Body of pancreas (tissue), 4 donors: ENCODE results near the gene GATA5. TPM values are rescaled to one million over a fixed set of nuclear protein-coding genes. Genes with fewer than 3 reads are reported as not detected.

Experiments
- ATAC-seq: fragments of 150-250 bp; one replicate; pipeline ENCODE4 v1.9.1; 2016
- DNase-seq, 4 donors: peaks; one replicate each; pipeline ENCODE4 v3.0.0-alpha.2; 2019
- H3K27ac ChIP-seq, 4 donors: fragments of 200-600 bp; sonication (generic); 1 replicate in 3 of 4; 2 replicates in 1 of 4; pipeline versions ENCODE4 v1.5.1 to v1.6.1; 2016 to 2019; ENCODE audit warnings: mild to moderate bottlenecking in 1 of 4, mixed read lengths in 1 of 4, moderate library complexity in 1 of 4
- H3K27me3 ChIP-seq, 2 donors: fragments of 200-600 bp; sonication (generic); one replicate each; pipeline ENCODE4 v1.6.0; 2016; ENCODE audit warnings: mild to moderate bottlenecking in 1 of 2
- H3K36me3 ChIP-seq, 2 donors: fragments of 200-600 bp; sonication (generic); replicated peaks in 1 of 2; 2 replicates each; pipeline ENCODE4 v1.5.1; 2016; ENCODE audit warnings: low read depth in 2 of 2; ENCODE audit not compliant: insufficient read depth in 1 of 2
- H3K4me1 ChIP-seq: fragments of 200-600 bp; sonication (generic); one replicate; pipeline ENCODE4 v1.6.0; 2016
- H3K4me3 ChIP-seq, 2 donors: fragments of 200-600 bp; sonication (generic); 1 replicate in 1 of 2; 2 replicates in 1 of 2; pipeline ENCODE4 v1.5.1; 2016 to 2019
- H3K9me3 ChIP-seq, 3 donors: fragments of 200-600 bp; sonication (generic); 1 replicate in 2 of 3; 2 replicates in 1 of 3; pipeline ENCODE4 v1.5.1; 2016
- POLR2A ChIP-seq, 3 donors: fragments of 450-650 bp; IDR thresholded peaks; one replicate each; pipeline ENCODE4 v1.6.1; 2016; ENCODE audit warnings: antibody characterized with exemption in 3 of 3, mild to moderate bottlenecking in 2 of 3
- WGBS, 2 donors: methylation state at CpG; one replicate each; pipeline ENCODE4 v1.1.5; 2017; 5-methylcytosine and 5-hydroxymethylcytosine counted together
- intact Hi-C: fragments of 100-400 bp; cut with DNase I; formaldehyde crosslinking; loops from one replicate; pipeline ENCODE4 v1.15.1; 2023
- total RNA-seq, 2 donors: library from RNA; depleted of rRNA; stranded (reverse); fragments of >200 nt; gene quantifications; one replicate each; pipeline ENCODE4 v1.1.0, GENCODE V29; 2016
- TF ChIP-seq, protein P1 (sequence below), 7 experiments: fragments of 450-650 bp in 4 of 7; fragments of 200-600 bp in 3 of 7; sonication (generic) in 3 of 7; IDR thresholded peaks; one replicate each; pipeline ENCODE4 v1.5.1; 2016 to 2019; ENCODE audit warnings: antibody characterized with exemption in 7 of 7

GATA5 gene
- total RNA-seq, 2 donors from 2014 or later: not detected

DNA sequence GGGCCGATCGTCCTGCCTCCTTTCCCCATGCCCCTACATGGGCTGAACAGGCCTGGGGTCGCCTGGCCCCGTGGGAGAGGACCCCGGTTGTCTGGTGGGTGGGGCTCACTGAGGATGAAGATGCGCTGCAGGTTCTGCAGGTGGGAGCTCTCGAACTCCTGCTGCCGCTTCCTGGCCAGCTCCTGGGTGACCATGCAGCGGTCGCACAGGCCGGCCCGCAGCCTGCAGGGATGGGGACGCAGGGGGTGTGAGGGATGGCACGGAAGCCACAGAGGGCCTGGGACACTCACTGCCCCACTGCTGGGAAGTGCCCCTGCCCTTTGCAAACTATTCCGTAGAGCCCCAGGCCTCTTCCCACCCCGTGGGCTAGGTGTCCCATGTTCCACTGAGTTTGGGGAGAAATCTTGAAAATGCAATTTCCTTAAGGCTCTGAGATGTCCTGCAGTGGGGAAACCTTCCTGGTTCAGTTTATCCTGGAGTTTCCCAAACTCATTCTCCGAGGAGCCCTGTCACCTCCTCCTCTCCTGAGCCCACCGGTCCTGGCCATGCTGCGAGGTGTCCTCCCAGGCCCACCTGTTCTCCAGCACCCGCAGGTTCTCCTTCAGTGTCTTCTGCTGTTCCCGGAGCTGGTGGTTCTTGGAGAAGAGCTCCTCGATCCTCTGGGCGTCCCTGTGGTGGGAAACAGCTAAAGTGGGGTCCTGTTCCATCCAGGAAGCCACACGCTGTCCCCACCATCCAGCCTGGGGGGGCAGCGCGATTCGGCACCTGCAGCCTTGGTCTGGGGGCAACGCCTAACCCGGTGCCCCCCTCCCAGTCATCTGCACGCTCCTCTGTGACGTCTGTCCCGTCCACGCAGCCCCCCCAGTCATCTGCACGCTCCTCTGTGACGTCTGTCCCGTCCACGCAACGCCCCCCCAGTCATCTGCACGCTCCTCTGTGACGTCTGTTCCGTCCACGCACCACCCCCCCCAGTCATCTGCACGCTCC is 58.9 kb downstream of the GATA5 start:
- intact Hi-C loops: no loop called here
- DNase-seq (no peak), ATAC-seq (no peak)
- H3K36me3 ChIP-seq: no peaks in the 10 kb centered on the region
- no peaks in the 10 kb centered on the region for H3K9me3 ChIP-seq
- no peak overlapping the region for H3K27ac ChIP-seq
- peaks cover 2% of the 10 kb centered on the region for H3K4me1 ChIP-seq
- TF ChIP-seq, protein P1, sequence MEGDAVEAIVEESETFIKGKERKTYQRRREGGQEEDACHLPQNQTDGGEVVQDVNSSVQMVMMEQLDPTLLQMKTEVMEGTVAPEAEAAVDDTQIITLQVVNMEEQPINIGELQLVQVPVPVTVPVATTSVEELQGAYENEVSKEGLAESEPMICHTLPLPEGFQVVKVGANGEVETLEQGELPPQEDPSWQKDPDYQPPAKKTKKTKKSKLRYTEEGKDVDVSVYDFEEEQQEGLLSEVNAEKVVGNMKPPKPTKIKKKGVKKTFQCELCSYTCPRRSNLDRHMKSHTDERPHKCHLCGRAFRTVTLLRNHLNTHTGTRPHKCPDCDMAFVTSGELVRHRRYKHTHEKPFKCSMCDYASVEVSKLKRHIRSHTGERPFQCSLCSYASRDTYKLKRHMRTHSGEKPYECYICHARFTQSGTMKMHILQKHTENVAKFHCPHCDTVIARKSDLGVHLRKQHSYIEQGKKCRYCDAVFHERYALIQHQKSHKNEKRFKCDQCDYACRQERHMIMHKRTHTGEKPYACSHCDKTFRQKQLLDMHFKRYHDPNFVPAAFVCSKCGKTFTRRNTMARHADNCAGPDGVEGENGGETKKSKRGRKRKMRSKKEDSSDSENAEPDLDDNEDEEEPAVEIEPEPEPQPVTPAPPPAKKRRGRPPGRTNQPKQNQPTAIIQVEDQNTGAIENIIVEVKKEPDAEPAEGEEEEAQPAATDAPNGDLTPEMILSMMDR (IDR thresholded peaks at IDR 0.05): no peak
- TF ChIP-seq POLR2A (IDR thresholded peaks at IDR 0.05): no peak
- no peaks in the 10 kb centered on the region for H3K27me3 ChIP-seq
- H3K4me3 ChIP-seq: no peak overlapping the region
- whole genome bisulfite sequencing, 2 donors: 87 to 88% methylated on average over 40 to 42 of the region's 43 CpGs

DNA sequence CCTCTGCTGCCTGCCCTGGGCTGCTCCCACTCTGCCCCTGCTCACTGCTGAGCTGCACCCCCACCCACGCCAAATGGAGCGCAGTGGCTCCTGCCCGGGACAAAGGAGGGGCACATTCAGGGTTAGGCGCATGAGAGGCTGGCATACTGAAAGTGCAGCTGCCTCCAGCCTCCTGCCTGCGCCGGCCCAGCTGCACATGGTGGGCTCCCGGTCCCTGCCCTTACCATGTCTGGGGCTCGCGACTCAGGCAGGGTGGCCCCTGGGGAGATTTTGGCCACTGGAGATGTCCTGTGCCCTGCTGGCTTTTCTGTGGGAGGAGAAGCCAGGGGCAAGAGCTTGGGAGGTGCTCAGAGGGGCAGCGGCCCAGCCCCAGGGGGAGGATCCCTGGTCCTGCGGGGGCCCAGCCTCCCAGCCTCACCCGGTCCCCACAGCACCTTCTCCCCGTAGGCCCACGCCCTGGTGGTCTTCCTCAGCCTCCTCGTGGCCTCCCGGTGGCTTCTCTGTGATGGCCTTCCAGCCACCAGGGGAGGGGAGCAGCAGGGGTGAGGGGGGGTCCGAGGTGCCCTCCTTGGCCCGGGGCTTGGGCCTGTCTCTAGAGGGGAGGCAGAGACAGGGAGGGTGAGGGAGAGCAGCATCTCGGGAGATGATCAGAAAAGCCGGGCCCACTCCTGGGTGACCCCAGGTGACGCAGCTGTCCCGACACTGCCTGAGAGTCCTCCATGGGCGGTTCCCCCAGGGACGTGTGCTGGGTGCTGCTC is 60.3 kb downstream of the GATA5 start:
- WGBS, 2 donors: 81 to 89% methylated on average over 7 to 15 of the region's 24 CpGs

GRCh38 chr20:62413896-62414481 is 61.8 kb downstream of the GATA5 start:
- no peaks in the 10 kb centered on the region for H3K9me3 ChIP-seq
- no peak for DNase-seq
- intact Hi-C loops: no loop called here
- no peak overlapping the region for H3K27ac ChIP-seq
- no peak for TF ChIP-seq POLR2A (IDR thresholded peaks at IDR 0.05)
- TF ChIP-seq, protein P1 (IDR thresholded peaks at IDR 0.05): no peak
- H3K27me3 ChIP-seq: no peaks in the 10 kb centered on the region
- no peak overlapping the region for H3K4me3 ChIP-seq
- ATAC-seq: no peak
- WGBS, 2 donors: 90% methylated on average over 20 of the region's 22 CpGs; no CpG with 5 or more reads in 1 of the 2 donors
- peaks cover 22% of the 10 kb centered on the region for H3K4me1 ChIP-seq
- H3K36me3 ChIP-seq: no peaks in the 10 kb centered on the region

More for the DNA sequence above, 60.3 kb downstream of the GATA5 start:
- Histone ChIP-seq H3K27me3 (no peaks in the 10 kb centered on the region), H3K4me3 (no peak overlapping the region), H3K36me3 (no peaks in the 10 kb centered on the region), H3K27ac (no peak overlapping the region), H3K9me3 (no peaks in the 10 kb centered on the region), H3K4me1 (peaks cover 7% of the 10 kb centered on the region)
- intact Hi-C loops: no loop called here
- DNase-seq: no peak
- no peak for TF ChIP-seq POLR2A (IDR thresholded peaks at IDR 0.05)
- TF ChIP-seq, protein P1 (IDR thresholded peaks at IDR 0.05): no peak
- ATAC-seq: no peak

Other genes with a start within 250 kb of the GATA5 start
- 10 to 100 TPM; 54.5 to 71.9 TPM for gene OSBPL2, start 237.5 kb downstream of the GATA5 start, total RNA-seq
- 100 to 1,000 TPM in 1 of 2 donors, 10 to 100 TPM in 1; 79.9 to 104 TPM for gene ADRM1, start 173.0 kb downstream of the GATA5 start, total RNA-seq
- gene LAMA5, start 108.7 kb downstream of the GATA5 start, total RNA-seq: 100 to 1,000 TPM; 115 to 185 TPM
- gene RPS21, start 88.9 kb downstream of the GATA5 start, total RNA-seq: 100 to 1,000 TPM; 654 to 656 TPM
- 1 to 10 TPM; 1.6 to 2.6 TPM for gene CABLES2, start 68.7 kb downstream of the GATA5 start, total RNA-seq
- 1 to 10 TPM; 2.3 TPM for gene RBBP8NL, start 48.5 kb downstream of the GATA5 start, total RNA-seq
- 1 to 10 TPM; 2.6 to 6.2 TPM for gene SLCO4A1, start 166.5 kb upstream of the GATA5 start, total RNA-seq
- not detected for gene NTSR1, start 232.8 kb upstream of the GATA5 start, total RNA-seq